ENCODE measurements around the gene FPR2. TPM values are rescaled to one million over a fixed set of nuclear protein-coding genes. Genes with fewer than 3 reads are reported as not detected.

Gene FPR2
- total RNA-seq, 1 donor from 2014 or later = not detected

GRCh38 chr19:51807111-51807701 lies 46.2 kb downstream of the FPR2 start:
- H3K27me3 Mint-ChIP-seq (ENCODE audit: low read depth) = no peaks in the 10 kb centered on the region
- no peak for TF ChIP-seq CTCF (IDR thresholded peaks at IDR 0.05)
- no peak overlapping the region for H3K4me3 Mint-ChIP-seq (ENCODE audit: unreplicated experiment)
- no peak for DNase-seq (ENCODE audit: low spot score)
- no peak overlapping the region for H3K27ac Mint-ChIP-seq (ENCODE audit: unreplicated experiment)
- no peaks in the 10 kb centered on the region for H3K36me3 Mint-ChIP-seq (ENCODE audit: low read depth)
- peaks cover 32% of the 10 kb centered on the region for H3K9me3 Mint-ChIP-seq (ENCODE audit: low read depth)
- H3K4me1 Mint-ChIP-seq (ENCODE audit: low read depth) = no peaks in the 10 kb centered on the region

GRCh38 chr19:51807925-51808324 lies 46.9 kb downstream of the FPR2 start:
- Mint-ChIP-seq H3K27me3 (ENCODE audit: low read depth) (no peaks in the 10 kb centered on the region), H3K27ac (ENCODE audit: unreplicated experiment) (no peak overlapping the region), H3K4me3 (ENCODE audit: unreplicated experiment) (no peak overlapping the region), H3K36me3 (ENCODE audit: low read depth) (no peaks in the 10 kb centered on the region), H3K4me1 (ENCODE audit: low read depth) (no peaks in the 10 kb centered on the region), H3K9me3 (ENCODE audit: low read depth) (peaks cover 32% of the 10 kb centered on the region)
- DNase-seq (ENCODE audit: low spot score) = no peak
- TF ChIP-seq CTCF (IDR thresholded peaks at IDR 0.05) = no peak

- no peak overlapping the region for H3K27ac Mint-ChIP-seq (ENCODE audit: unreplicated experiment)
- TF ChIP-seq CTCF (IDR thresholded peaks at IDR 0.05) = no peak
- peaks cover 28% of the 10 kb centered on the region for H3K9me3 Mint-ChIP-seq (ENCODE audit: low read depth)
- no peak overlapping the region for H3K4me3 Mint-ChIP-seq (ENCODE audit: unreplicated experiment)
- no peak for DNase-seq (ENCODE audit: low spot score)
- H3K36me3 Mint-ChIP-seq (ENCODE audit: low read depth) = no peaks in the 10 kb centered on the region
- no peaks in the 10 kb centered on the region for H3K4me1 Mint-ChIP-seq (ENCODE audit: low read depth)
- no peaks in the 10 kb centered on the region for H3K27me3 Mint-ChIP-seq (ENCODE audit: low read depth)
These were observed 47.5 kb downstream of the FPR2 start for GRCh38 chr19:51808333-51808986.

GRCh38 chr19:51809787-51810186 lies 48.8 kb downstream of the FPR2 start:
- no peak for TF ChIP-seq CTCF (IDR thresholded peaks at IDR 0.05)
- Mint-ChIP-seq H3K4me3 (ENCODE audit: unreplicated experiment) (no peak overlapping the region), H3K9me3 (ENCODE audit: low read depth) (peaks cover 29% of the 10 kb centered on the region), H3K36me3 (ENCODE audit: low read depth) (no peaks in the 10 kb centered on the region), H3K4me1 (ENCODE audit: low read depth) (no peaks in the 10 kb centered on the region), H3K27me3 (ENCODE audit: low read depth) (no peaks in the 10 kb centered on the region), H3K27ac (ENCODE audit: unreplicated experiment) (no peak overlapping the region)
- DNase-seq (ENCODE audit: low spot score) = no peak

- H3K36me3 Mint-ChIP-seq (ENCODE audit: low read depth) = no peaks in the 10 kb centered on the region
- H3K4me3 Mint-ChIP-seq (ENCODE audit: unreplicated experiment) = no peak overlapping the region
- DNase-seq (ENCODE audit: low spot score) = no peak
- H3K27ac Mint-ChIP-seq (ENCODE audit: unreplicated experiment) = no peak overlapping the region
- no peaks in the 10 kb centered on the region for H3K4me1 Mint-ChIP-seq (ENCODE audit: low read depth)
- H3K27me3 Mint-ChIP-seq (ENCODE audit: low read depth) = no peaks in the 10 kb centered on the region
- peak; percentile 8 for TF ChIP-seq CTCF (IDR thresholded peaks at IDR 0.05)
- H3K9me3 Mint-ChIP-seq (ENCODE audit: low read depth) = peaks cover 29% of the 10 kb centered on the region
These were observed 49.2 kb downstream of the FPR2 start for GRCh38 chr19:51810223-51810622.
